ENCODE measurements around the gene RPUSD4. TPM values are rescaled to one million over a fixed set of nuclear protein-coding genes. Genes with fewer than 3 reads are reported as not detected.

RPUSD4 gene
- total RNA-seq, 2 donors from 2014 or later, result 25.4 to 41.2 TPM

- 83 to 92% methylated on average over 1 of the region's 1 CpG for WGBS, 2 donors
- Histone ChIP-seq H3K4me3 (no peak overlapping the region), H3K9me3 (no peaks in the 10 kb centered on the region), H3K27me3 (no peaks in the 10 kb centered on the region), H3K4me1 (peaks cover 12% of the 10 kb centered on the region), H3K27ac (no peak overlapping the region), H3K36me3 (replicated peaks in 1 of 2; ENCODE audit: insufficient read depth in 1 of 2, low read depth in 2 of 2) (peaks cover 0 to 1% of the 10 kb centered on the region in 2 donors)
- intact Hi-C loops (cut with DNase I), result no loop called here
- no peak for TF ChIP-seq POLR2A (IDR thresholded peaks at IDR 0.05)
- TF ChIP-seq CTCF (IDR thresholded peaks at IDR 0.05), result no peak
- DNase-seq (no peak), ATAC-seq (no peak)
Measured at GRCh38 chr11:126254819-126255218, 43.4 kb upstream of the RPUSD4 start.

- Histone ChIP-seq H3K27me3 (no peaks in the 10 kb centered on the region), H3K9me3 (no peaks in the 10 kb centered on the region), H3K36me3 (replicated peaks in 1 of 2; ENCODE audit: insufficient read depth in 1 of 2, low read depth in 2 of 2) (peaks cover 0 to 1% of the 10 kb centered on the region in 2 donors), H3K4me1 (peaks cover 12% of the 10 kb centered on the region), H3K4me3 (no peak overlapping the region), H3K27ac (no peak overlapping the region)
- TF ChIP-seq POLR2A (IDR thresholded peaks at IDR 0.05) (no peak), CTCF (IDR thresholded peaks at IDR 0.05) (no peak)
- DNase-seq, result no peak
- 36 to 38% methylated on average over 4 of the region's 4 CpGs for WGBS, 2 donors
- intact Hi-C loops (cut with DNase I), result no loop called here
- ATAC-seq, result peak; percentile 15
Measured at GRCh38 chr11:126253265-126253664, 41.8 kb upstream of the RPUSD4 start.

GRCh38 chr11:126246636-126247035 lies 35.2 kb upstream of the RPUSD4 start:
- DNase-seq (no peak), ATAC-seq (no peak)
- no peak for TF ChIP-seq POLR2A (IDR thresholded peaks at IDR 0.05)
- no peak for TF ChIP-seq CTCF (IDR thresholded peaks at IDR 0.05)
- H3K4me3 ChIP-seq, result no peak overlapping the region
- no peaks in the 10 kb centered on the region for H3K4me1 ChIP-seq
- intact Hi-C loops (cut with DNase I), result no loop called here
- H3K9me3 ChIP-seq, result no peaks in the 10 kb centered on the region
- no peaks in the 10 kb centered on the region for H3K27me3 ChIP-seq
- no peak overlapping the region for H3K27ac ChIP-seq
- 80 to 93% methylated on average over 2 of the region's 2 CpGs for WGBS, 2 donors
- H3K36me3 ChIP-seq (replicated peaks in 1 of 2; ENCODE audit: insufficient read depth in 1 of 2, low read depth in 2 of 2), result peaks cover 0 to 8% of the 10 kb centered on the region in 2 donors

GRCh38 chr11:126233391-126233790 lies 21.9 kb upstream of the RPUSD4 start:
- H3K9me3 ChIP-seq, result no peaks in the 10 kb centered on the region
- no peak for ATAC-seq
- TF ChIP-seq CTCF (IDR thresholded peaks at IDR 0.05) (no peak), POLR2A (IDR thresholded peaks at IDR 0.05) (no peak)
- H3K4me3 ChIP-seq, result no peak overlapping the region
- DNase-seq, result no peak
- peaks cover 12% of the 10 kb centered on the region for H3K4me1 ChIP-seq
- WGBS, 2 donors, result 94 to 99% methylated on average over 4 of the region's 4 CpGs
- no peak overlapping the region for H3K27ac ChIP-seq
- intact Hi-C loops (cut with DNase I), result no loop called here
- no peaks in the 10 kb centered on the region for H3K27me3 ChIP-seq
- no peaks in the 10 kb centered on the region for H3K36me3 ChIP-seq (replicated peaks in 1 of 2; ENCODE audit: insufficient read depth in 1 of 2, low read depth in 2 of 2)

GRCh38 chr11:126232683-126233082 lies 21.2 kb upstream of the RPUSD4 start:
- Histone ChIP-seq H3K36me3 (replicated peaks in 1 of 2; ENCODE audit: insufficient read depth in 1 of 2, low read depth in 2 of 2) (no peaks in the 10 kb centered on the region), H3K27me3 (no peaks in the 10 kb centered on the region), H3K4me1 (peaks cover 12% of the 10 kb centered on the region), H3K9me3 (no peaks in the 10 kb centered on the region), H3K4me3 (no peak overlapping the region), H3K27ac (no peak overlapping the region)
- TF ChIP-seq POLR2A (IDR thresholded peaks at IDR 0.05), result no peak
- TF ChIP-seq CTCF (IDR thresholded peaks at IDR 0.05), result no peak
- ATAC-seq (no peak), DNase-seq (no peak)
- intact Hi-C loops (cut with DNase I), result no loop called here
- WGBS, 2 donors, result 94% methylated on average over 3 of the region's 3 CpGs
